Cardiac muscle cell (in vitro differentiated cells and primary cell): Measurements from ENCODE around the gene NR4A3. TPM values are rescaled to one million over a fixed set of nuclear protein-coding genes. Genes with fewer than 3 reads are reported as not detected.
"Not testable (repeated sequence)": the region's sequence is repeated elsewhere in the genome, so short reads cannot be mapped to it uniquely, and the experiment has no call there.

ENCODE experiments used
- DNase-seq, 2 donors: peaks; one replicate each; pipeline versions ENCODE4 v3.0.0 to v3.0.0-alpha.2; 2010 to 2017; ENCODE audit warnings: low read depth in 1 of 2, low spot score in 1 of 2
- H3K27ac ChIP-seq: fragments of 200-600 bp; sonication (generic); 2 replicates; pipeline ENCODE4 v1.5.1; 2016
- H3K27me3 ChIP-seq: fragments of 200-600 bp; sonication (generic); 2 replicates; pipeline ENCODE4 v1.6.0; 2016; ENCODE audit warnings: control low read depth
- H3K36me3 ChIP-seq: fragments of 200-600 bp; sonication (generic); 2 replicates; pipeline ENCODE4 v1.5.1; 2016; ENCODE audit warnings: control low read depth
- H3K4me1 ChIP-seq: fragments of 200-600 bp; sonication (generic); 2 replicates; pipeline ENCODE4 v1.8.1; 2017; ENCODE audit warnings: low read depth, mild to moderate bottlenecking, mixed run types
- H3K4me3 ChIP-seq: fragments of 200-600 bp; sonication (generic); 2 replicates; pipeline ENCODE4 v1.5.1; 2016; ENCODE audit warnings: mild to moderate bottlenecking
- H3K9me3 ChIP-seq: fragments of 200-600 bp; sonication (generic); 2 replicates; pipeline ENCODE4 v1.5.1; 2017; ENCODE audit warnings: low read depth, mild to moderate bottlenecking, control low read depth
- CTCF ChIP-seq: IDR thresholded peaks from 2 replicates; pipeline ENCODE4 v1.5.1; 2012; ENCODE audit warnings: low read depth, mild to moderate bottlenecking, low read length
- polyA plus RNA-seq: library from polyadenylated mRNA; unstranded; fragments of >200 nt; fragmentation: Nextera tagmentation; extraction: Ambion mirVana; gene quantifications from 2 replicates; pipeline ENCODE4 v1.2.1, GENCODE V29; 2016
- total RNA-seq: library from RNA; depleted of rRNA; stranded (reverse); fragments of >200 nt; gene quantifications from 2 replicates; pipeline ENCODE4 v1.2.3, GENCODE V29; 2016

Gene NR4A3
- total and polyA plus RNA-seq, 2 experiments from 2014 or later, result 0.42 to 1.5 TPM

DNA sequence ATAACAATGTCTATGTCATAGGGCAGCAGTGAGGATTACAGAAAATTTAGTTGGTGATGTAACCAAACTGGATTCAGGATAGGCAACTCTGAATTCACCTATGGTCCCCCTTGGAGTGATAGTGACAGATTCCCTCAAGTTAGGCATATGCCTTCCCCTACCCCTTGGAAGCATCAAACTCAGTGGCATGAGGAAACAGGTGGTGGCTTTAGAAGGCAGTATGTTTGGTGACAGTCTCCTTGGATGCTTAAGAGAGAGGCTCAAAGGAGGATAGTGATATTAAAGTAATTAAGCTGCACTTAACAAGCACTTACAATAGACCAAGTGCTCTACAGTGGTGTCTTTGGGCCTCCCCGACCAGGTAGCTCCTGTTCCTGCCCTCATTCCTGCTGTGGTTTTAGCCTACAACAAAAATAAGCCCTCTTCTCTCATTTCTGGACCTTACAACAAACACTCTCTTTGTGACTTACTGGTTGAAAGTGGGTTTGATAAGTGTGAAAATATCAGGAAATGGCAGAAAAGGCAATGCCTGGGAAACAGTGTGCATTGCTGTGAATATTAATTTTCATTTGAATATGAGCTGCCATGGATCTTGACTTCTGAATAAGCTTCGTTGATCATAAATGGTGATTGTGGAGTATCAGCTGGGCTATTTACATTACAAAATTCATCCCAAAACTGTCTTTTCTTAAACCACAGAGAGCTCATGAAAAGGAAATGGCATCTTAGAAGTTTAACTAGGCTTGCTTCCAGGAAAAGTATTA lies 29.2 kb downstream of the NR4A3 start:
- no peak for TF ChIP-seq CTCF
- Histone ChIP-seq H3K27ac (no peak overlapping the region), H3K4me3 (no peak overlapping the region), H3K27me3 (no peaks in the 10 kb centered on the region), H3K4me1 (no peaks in the 10 kb centered on the region), H3K9me3 (no peaks in the 10 kb centered on the region), H3K36me3 (no peaks in the 10 kb centered on the region)
- DNase-seq, result no peak

DNA sequence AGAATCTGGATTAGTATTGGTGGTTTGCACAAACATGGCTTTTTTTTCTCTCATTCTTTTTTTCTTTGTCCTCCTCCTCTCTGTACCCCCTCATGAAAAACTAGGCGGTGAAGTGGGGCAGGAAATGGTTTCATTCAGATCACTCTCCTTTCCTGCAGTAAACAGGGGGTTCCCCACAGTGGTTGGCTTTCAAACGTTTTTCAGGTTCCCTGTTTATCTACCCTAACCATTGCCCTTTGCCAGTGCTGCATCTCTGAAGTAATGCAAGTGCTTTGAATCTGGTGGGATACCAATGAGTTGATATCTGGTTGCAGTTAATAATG lies 29.8 kb downstream of the NR4A3 start:
- no peak overlapping the region for H3K27ac ChIP-seq
- DNase-seq, result no peak
- TF ChIP-seq CTCF, result no peak

GRCh38 chr9:99852617-99853016 lies 30.9 kb downstream of the NR4A3 start:
- Histone ChIP-seq H3K27me3 (no peaks in the 10 kb centered on the region), H3K36me3 (no peaks in the 10 kb centered on the region), H3K27ac (no peak overlapping the region), H3K9me3 (no peaks in the 10 kb centered on the region), H3K4me3 (no peak overlapping the region), H3K4me1 (no peaks in the 10 kb centered on the region)
- no peak for DNase-seq
- no peak for TF ChIP-seq CTCF

More for the DNA sequence above, 29.8 kb downstream of the NR4A3 start:
- Histone ChIP-seq H3K4me3 (no peak overlapping the region), H3K4me1 (no peaks in the 10 kb centered on the region), H3K9me3 (no peaks in the 10 kb centered on the region), H3K27me3 (no peaks in the 10 kb centered on the region), H3K36me3 (no peaks in the 10 kb centered on the region)

DNA sequence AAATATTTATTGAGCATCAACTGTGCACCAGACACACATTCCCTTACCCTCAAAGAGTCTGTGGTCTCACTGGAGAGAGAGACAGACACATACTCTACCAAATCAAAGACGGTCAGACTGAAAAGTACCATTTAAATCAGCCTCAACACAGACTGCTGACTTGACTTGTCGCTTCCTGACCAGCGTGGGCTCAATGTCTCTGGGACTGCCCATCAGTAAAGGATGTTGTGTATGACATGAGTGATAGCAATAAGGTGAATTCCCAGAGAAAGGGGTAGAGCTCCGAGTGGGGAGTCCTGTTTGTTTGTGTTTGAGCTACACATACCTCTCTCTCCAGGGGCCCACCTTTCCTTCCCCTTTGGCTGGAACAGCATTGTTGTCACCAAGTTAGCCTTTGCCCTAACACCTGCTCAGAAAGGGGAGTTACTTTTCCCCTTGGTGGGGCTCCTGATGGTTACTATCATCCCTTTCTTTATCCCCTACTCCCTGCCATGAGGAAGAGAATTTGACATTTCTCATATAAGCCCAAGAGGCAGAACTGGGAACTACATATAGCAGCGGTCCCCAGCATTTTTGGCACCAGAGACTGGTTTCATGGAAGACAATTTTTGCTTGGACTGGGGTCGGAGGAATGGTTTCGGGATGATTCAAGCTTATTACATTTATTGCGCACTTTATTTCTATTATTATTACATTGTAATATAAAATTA lies 33.9 kb downstream of the NR4A3 start:
- no peak for TF ChIP-seq CTCF
- no peaks in the 10 kb centered on the region for H3K9me3 ChIP-seq
- H3K27me3 ChIP-seq, result no peaks in the 10 kb centered on the region
- no peaks in the 10 kb centered on the region for H3K4me1 ChIP-seq
- DNase-seq, result no peak
- H3K4me3 ChIP-seq, result no peak overlapping the region
- no peaks in the 10 kb centered on the region for H3K36me3 ChIP-seq
- H3K27ac ChIP-seq, result no peak overlapping the region

GRCh38 chr9:99857576-99857975 lies 35.9 kb downstream of the NR4A3 start:
- not testable (repeated sequence) for H3K9me3 ChIP-seq, H3K36me3 ChIP-seq, H3K27me3 ChIP-seq

GRCh38 chr9:99858087-99858486 lies 36.4 kb downstream of the NR4A3 start:
- no peak overlapping the region for H3K4me3 ChIP-seq
- TF ChIP-seq CTCF, result no peak
- no peaks in the 10 kb centered on the region for H3K9me3 ChIP-seq
- H3K27me3 ChIP-seq, result no peaks in the 10 kb centered on the region
- no peaks in the 10 kb centered on the region for H3K36me3 ChIP-seq
- H3K27ac ChIP-seq, result no peak overlapping the region
- DNase-seq, result no peak
- no peaks in the 10 kb centered on the region for H3K4me1 ChIP-seq

More at GRCh38 chr9:99857576-99857975, 35.9 kb downstream of the NR4A3 start:
- H3K4me1 ChIP-seq, H3K4me3 ChIP-seq, H3K27ac ChIP-seq, DNase-seq: not testable (repeated sequence)
